ENCODE results near the gene RABGAP1L. TPM values are rescaled to one million over a fixed set of nuclear protein-coding genes. Genes with fewer than 3 reads are reported as not detected.
"Not testable (repeated sequence)": the region's sequence is repeated elsewhere in the genome, so short reads cannot be mapped to it uniquely, and the experiment has no call there.

RABGAP1L gene
- total RNA-seq, 1 donor from 2014 or later, result 116 TPM

GRCh38 chr1:174152427-174152826 lies 6.9 kb upstream of the RABGAP1L start:
- FAIRE-seq (no peak), DNase-seq (ENCODE audit: low spot score in 2 of 2) (no peak)

DNA sequence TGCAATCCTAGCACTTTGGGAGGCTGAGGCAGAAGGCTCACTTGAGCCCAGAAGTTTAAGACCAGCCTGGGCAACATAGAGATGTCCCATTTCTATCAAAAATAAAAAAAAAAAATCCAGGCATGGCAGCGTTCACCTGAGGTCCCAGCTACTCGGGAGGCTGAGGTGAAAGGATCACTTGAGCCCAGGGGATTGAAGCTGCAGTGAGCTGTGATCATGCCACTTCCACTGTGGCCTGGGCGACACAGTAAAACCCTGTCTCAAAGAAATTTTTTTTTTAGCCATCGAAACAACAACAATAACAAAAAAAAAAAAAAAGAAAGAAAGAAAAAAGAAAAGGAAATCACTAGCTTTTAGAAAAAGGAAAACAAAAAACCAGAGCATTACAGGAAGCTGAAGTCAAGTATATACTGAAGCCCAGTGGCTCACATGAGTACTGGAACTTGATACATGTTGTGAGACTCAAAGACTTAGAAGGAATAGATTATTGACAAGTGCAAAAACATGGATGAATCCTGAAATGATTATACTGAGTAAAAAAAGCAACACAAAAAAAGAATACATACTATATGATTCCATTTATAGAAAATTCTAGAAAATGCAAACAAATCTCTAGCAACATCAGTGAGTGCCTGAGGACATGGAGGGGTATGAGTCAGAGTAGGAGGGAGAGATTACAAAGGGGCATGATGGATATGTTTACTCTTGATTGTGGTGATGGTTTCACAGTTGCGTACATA lies 6.1 kb upstream of the RABGAP1L start:
- no peak for FAIRE-seq
- no peak for DNase-seq (ENCODE audit: low spot score in 2 of 2)

DNA sequence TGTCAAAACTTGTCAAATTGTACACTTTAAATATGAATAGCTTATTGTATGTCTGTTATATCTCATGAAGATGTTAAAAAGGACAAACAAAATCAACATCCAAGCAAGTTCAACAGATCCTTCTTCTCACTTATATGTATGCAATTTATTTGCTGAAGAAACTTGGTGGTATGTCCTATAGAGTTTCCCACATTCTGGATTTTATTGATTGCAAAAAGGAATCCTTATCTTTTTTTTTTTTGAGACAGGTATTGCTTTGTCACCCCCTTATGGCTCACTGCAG lies 5.6 kb upstream of the RABGAP1L start:
- no peak for FAIRE-seq
- no peak for DNase-seq (ENCODE audit: low spot score in 2 of 2)

DNA sequence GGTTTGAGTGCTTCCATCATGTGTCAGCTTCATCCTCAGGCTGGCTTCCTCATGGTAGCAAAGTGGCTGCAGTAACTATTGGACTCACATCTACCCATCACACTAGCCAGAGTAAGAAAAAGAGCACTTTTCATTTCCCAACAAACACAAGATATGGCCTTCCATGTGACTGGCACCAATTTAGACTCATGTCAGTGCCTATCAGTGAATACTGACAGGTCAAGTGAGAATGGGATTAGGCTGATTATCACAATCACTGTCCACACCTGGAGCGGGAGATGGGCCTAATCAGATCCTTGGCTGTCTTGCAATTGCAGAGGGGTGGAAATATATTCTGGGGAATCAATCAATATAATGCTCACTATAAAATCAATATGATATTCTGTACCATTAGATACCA lies 2.9 kb upstream of the RABGAP1L start:
- no peak for DNase-seq (ENCODE audit: low spot score in 2 of 2)
- FAIRE-seq, result no peak

- FAIRE-seq (no peak), DNase-seq (ENCODE audit: low spot score in 2 of 2) (no peak)
Observed at GRCh38 chr1:174157157-174157806, 2.0 kb upstream of the RABGAP1L start.

DNA sequence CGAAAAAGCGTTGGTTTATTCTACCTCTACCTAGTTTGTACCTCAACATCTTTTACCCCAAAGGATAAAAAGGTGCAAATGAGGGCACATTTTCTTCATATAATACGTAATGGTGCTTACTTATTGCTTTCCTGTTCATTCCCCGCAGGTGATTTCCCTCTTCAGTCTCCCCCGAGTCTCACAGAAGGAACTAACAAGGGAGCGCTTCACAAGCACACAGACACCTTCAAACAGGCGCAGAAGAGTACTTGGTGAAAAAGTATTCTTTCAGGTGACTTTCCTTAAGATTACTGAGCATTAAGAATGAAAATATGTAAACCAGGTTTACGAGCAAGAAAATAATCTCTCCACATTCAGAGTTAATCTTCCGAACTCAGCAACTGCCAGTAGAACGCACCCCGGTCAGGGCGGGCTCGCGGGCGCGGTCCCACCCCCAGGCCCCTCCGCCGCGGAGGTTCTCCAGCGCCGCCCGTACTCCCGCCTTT lies 511 bp upstream of the RABGAP1L start:
- no peak for FAIRE-seq
- peak in 1 of 2 donors; percentile 6 for DNase-seq (ENCODE audit: low spot score in 2 of 2)

GRCh38 chr1:174160109-174160473 lies 771 bp downstream of the RABGAP1L start:
- FAIRE-seq, result no peak

DNA sequence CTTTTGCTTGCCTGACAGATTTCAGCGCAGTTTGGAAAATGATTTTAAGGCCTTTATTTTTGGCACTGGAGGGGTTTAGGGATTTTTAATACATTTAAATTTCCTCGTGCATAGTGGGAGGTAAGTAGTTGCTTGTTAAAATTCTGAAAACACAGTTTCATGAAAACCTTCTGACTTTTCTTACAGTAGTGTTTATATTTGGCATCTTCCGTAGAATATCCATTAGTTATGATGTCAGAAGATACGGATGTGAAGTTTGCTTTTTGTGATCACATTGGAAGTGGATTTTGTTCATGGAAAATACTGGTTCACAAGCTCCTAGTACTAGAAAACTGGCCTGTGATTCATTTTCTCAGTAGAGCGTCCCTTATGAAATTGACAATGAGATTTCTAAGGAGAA lies 1.3 kb downstream of the RABGAP1L start:
- DNase-seq (ENCODE audit: low spot score in 2 of 2) (no peak), FAIRE-seq (no peak)

More at GRCh38 chr1:174160109-174160473, 771 bp downstream of the RABGAP1L start:
- DNase-seq (ENCODE audit: low spot score in 2 of 2), result peak; percentile 24 to 31

- DNase-seq (ENCODE audit: low spot score in 2 of 2) (no peak), FAIRE-seq (no peak)
Observed at GRCh38 chr1:174161813-174162212, 2.5 kb downstream of the RABGAP1L start.

DNA sequence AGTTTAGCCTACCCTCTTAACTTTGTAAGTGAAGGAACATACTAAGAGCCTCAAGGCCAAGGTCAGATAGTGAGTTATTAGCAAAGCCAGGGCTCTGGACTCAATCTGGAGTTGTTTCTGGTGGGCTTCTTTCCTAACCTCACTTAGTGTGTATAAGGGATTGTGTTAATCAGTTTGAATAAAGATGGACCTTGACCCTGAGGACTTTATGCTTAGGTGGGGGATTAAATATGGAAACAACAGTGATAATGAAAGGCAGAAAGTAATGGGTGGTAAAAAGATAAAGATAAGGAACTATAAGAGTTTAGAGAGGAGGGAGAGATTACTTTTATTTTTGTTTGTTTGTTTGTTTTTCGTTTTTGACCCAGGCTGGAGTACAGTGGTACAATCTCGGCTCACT lies 5.5 kb downstream of the RABGAP1L start:
- no peak for DNase-seq (ENCODE audit: low spot score in 2 of 2)
- FAIRE-seq, result no peak

- DNase-seq (ENCODE audit: low spot score in 2 of 2) (no peak), FAIRE-seq (no peak)
Observed at GRCh38 chr1:174165471-174166137, 6.3 kb downstream of the RABGAP1L start.

- FAIRE-seq (no peak), DNase-seq (ENCODE audit: low spot score in 2 of 2) (no peak)
Observed at GRCh38 chr1:174166530-174167264, 7.4 kb downstream of the RABGAP1L start.

GRCh38 chr1:174167265-174167803 lies 8.0 kb downstream of the RABGAP1L start:
- DNase-seq (ENCODE audit: low spot score in 2 of 2), result no peak
- no peak for FAIRE-seq

- DNase-seq (ENCODE audit: low spot score in 2 of 2) (no peak), FAIRE-seq (no peak)
Observed at GRCh38 chr1:174169342-174169741, 10.0 kb downstream of the RABGAP1L start.

- no peak for FAIRE-seq
- DNase-seq (ENCODE audit: low spot score in 2 of 2), result no peak
Observed at GRCh38 chr1:174171073-174171472, 11.8 kb downstream of the RABGAP1L start.

GRCh38 chr1:174174461-174175329 lies 15.4 kb downstream of the RABGAP1L start:
- FAIRE-seq (no peak), DNase-seq (ENCODE audit: low spot score in 2 of 2) (no peak)

DNA sequence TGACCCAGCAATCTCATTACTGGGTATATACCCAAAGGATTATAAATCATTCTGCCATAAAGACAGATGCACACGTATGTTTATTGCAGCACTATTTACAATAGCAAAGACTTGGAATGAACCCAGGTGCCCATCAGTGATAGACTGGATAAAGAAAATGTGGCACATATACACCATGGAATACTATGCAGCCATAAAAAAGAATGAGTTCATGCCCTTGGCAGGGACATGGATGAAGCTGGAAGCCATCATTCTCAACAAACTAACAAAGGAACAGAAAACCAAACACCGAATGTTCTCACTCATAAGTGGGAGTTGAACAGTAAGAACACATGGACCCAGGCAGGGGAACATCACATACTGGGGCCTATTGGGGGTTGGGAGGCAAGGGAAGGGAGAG lies 19.1 kb downstream of the RABGAP1L start:
- DNase-seq (ENCODE audit: low spot score in 2 of 2); FAIRE-seq: not testable (repeated sequence)

GRCh38 chr1:174189428-174190062 lies 30.2 kb downstream of the RABGAP1L start:
- no peak for FAIRE-seq
- no peak for DNase-seq (ENCODE audit: low spot score in 2 of 2)

- DNase-seq (ENCODE audit: low spot score in 2 of 2) (no peak), FAIRE-seq (no peak)
Observed at GRCh38 chr1:174190691-174191199, 31.4 kb downstream of the RABGAP1L start.
